A549 (cell line): ENCODE measurements around the gene TRIM13. TPM values are rescaled to one million over a fixed set of nuclear protein-coding genes. Genes with fewer than 3 reads are reported as not detected.

Experiments used
- ATAC-seq, 2 experiments: fragments of 200-7000 bp in 1 of 2; fragments of >200 bp in 1 of 2; cut with Nextera tagmentation in 1 of 2; cut with Tn5 transposase in 1 of 2; 3 replicates each; pipeline versions ENCODE4 v1.8.0 to v1.9.1; 2018 to 2020; ENCODE audit warnings: mild to moderate bottlenecking in 1 of 2, moderate library complexity in 1 of 2
- CTCF ChIA-PET: fragments of 300-600 bp; sonication (Branson Sonifier 250); formaldehyde crosslinking; extraction: SDS; loops from one replicate; lab custom pipeline; 2021; ENCODE audit warnings: antibody characterized with exemption, inconsistent platforms; lab: Yijun Ruan, JAX
- POLR2A ChIA-PET: fragments of 350-600 bp; formaldehyde crosslinking; extraction: SDS; loops from one replicate; lab custom pipeline; 2021; ENCODE audit warnings: antibody characterized with exemption, inconsistent platforms; lab: Yijun Ruan, JAX
- DNase-seq, 2 experiments: peaks; one replicate each; pipeline versions ENCODE4 v3.0.0 to v3.0.0-alpha.2; 2011 to 2016; ENCODE audit warnings: low read depth in 1 of 2, low spot score in 1 of 2
- FAIRE-seq: peaks from 2 replicates; lab custom pipeline; 2011; peaks lifted over from hg19 to GRCh38; lab: Jason Lieb, UNC
- H3K27ac ChIP-seq, 2 experiments: fragments of >200 bp; sonication (Bioruptor Twin); formaldehyde crosslinking; 3 replicates each; pipeline ENCODE4 v1.5.1; 2016 to 2017
- H3K4me1 ChIP-seq: fragments of >200 bp; sonication (Bioruptor Twin); formaldehyde crosslinking; 3 replicates; pipeline ENCODE4 v1.6.1; 2016
- H3K4me2 ChIP-seq: fragments of >200 bp; sonication (Bioruptor Twin); formaldehyde crosslinking; 3 replicates; pipeline ENCODE4 v1.6.1; 2016
- H3K4me3 ChIP-seq: fragments of >200 bp; sonication (Bioruptor Twin); formaldehyde crosslinking; 3 replicates; pipeline ENCODE4 v1.5.1; 2016
- H3K9me3 ChIP-seq: fragments of >200 bp; sonication (Bioruptor Twin); formaldehyde crosslinking; 3 replicates; pipeline ENCODE4 v1.6.1; 2016
- CBX2 ChIP-seq: fragments of 200-600 bp; sonication (generic); IDR thresholded peaks from 2 replicates; pipeline ENCODE4 v1.6.1; 2016; ENCODE audit warnings: low read depth, mild to moderate bottlenecking, borderline replicate concordance
- CBX8 ChIP-seq: fragments of 200-600 bp; sonication (generic); IDR thresholded peaks from 2 replicates; pipeline ENCODE4 v1.6.1; 2016
- CHD2 ChIP-seq: fragments of 150-350 bp; IDR thresholded peaks from 2 replicates; pipeline ENCODE4 v1.6.1; 2014; ENCODE audit warnings: low read length; ENCODE audit not compliant: partially characterized antibody
- EP300 ChIP-seq, 2 experiments: fragments of >200 bp; sonication (Bioruptor Twin); formaldehyde crosslinking; IDR thresholded peaks; 2 replicates in 1 of 2; 3 replicates in 1 of 2; pipeline ENCODE4 v1.6.1; 2016 to 2017
- FOSL2 ChIP-seq, 2 experiments: fragments of 450-650 bp in 1 of 2; fragments of >200 bp in 1 of 2; sonication (Bioruptor Twin) in 1 of 2; formaldehyde crosslinking; IDR thresholded peaks; 2 replicates each; pipeline versions ENCODE4 v1.5.0 to v1.6.1; 2016 to 2020; ENCODE audit warnings: mild to moderate bottlenecking in 1 of 2, moderate library complexity in 1 of 2
- FOXS1 ChIP-seq: fragments of 250-450 bp; sonication (Bioruptor Pico); IDR thresholded peaks from 2 replicates; pipeline ENCODE4 v1.5.0; 2020; ENCODE audit warnings: mild to moderate bottlenecking, moderate library complexity
- HDAC2 ChIP-seq: fragments of 200-600 bp; sonication (generic); IDR thresholded peaks from 2 replicates; pipeline ENCODE4 v1.6.1; 2016
- HEYL ChIP-seq: fragments of 250-450 bp; sonication (Bioruptor Pico); IDR thresholded peaks from 2 replicates; pipeline ENCODE4 v1.8.0; 2021; ENCODE audit warnings: mild to moderate bottlenecking, moderate library complexity
- HOXB13 ChIP-seq: fragments of 250-450 bp; sonication (Bioruptor Pico); IDR thresholded peaks from 2 replicates; pipeline ENCODE4 v1.5.0; 2020; ENCODE audit warnings: low read depth, mild to moderate bottlenecking, moderate library complexity
- JUN ChIP-seq, 2 experiments: fragments of >200 bp; sonication (Bioruptor Twin); formaldehyde crosslinking; IDR thresholded peaks; 2 replicates in 1 of 2; 3 replicates in 1 of 2; pipeline ENCODE4 v1.6.1; 2016 to 2017
- JUNB ChIP-seq: fragments of >200 bp; sonication (Bioruptor Twin); formaldehyde crosslinking; IDR thresholded peaks from 2 replicates; pipeline ENCODE4 v1.6.1; 2016
- KDM1A ChIP-seq: fragments of 200-600 bp; sonication (generic); IDR thresholded peaks from 2 replicates; pipeline ENCODE4 v1.6.1; 2016; ENCODE audit warnings: low read depth, mild to moderate bottlenecking
- KDM5A ChIP-seq: fragments of 200-600 bp; sonication (generic); IDR thresholded peaks from 2 replicates; pipeline ENCODE4 v1.6.1; 2016; ENCODE audit warnings: antibody characterized with exemption, mild to moderate bottlenecking
- MYC ChIP-seq: IDR thresholded peaks from 2 replicates; pipeline ENCODE4 v1.6.1; 2012; ENCODE audit warnings: mild to moderate bottlenecking, inconsistent platforms, low read length, improper control_type of control experiment, borderline replicate concordance
- NPAS2 ChIP-seq: fragments of 250-450 bp; sonication (Bioruptor Pico); IDR thresholded peaks from 2 replicates; pipeline ENCODE4 v1.8.0; 2022; ENCODE audit warnings: mild to moderate bottlenecking, moderate library complexity, borderline replicate concordance
- PHF8 ChIP-seq: fragments of 200-600 bp; sonication (generic); IDR thresholded peaks from 2 replicates; pipeline ENCODE4 v1.6.1; 2016; ENCODE audit warnings: low read depth, mild to moderate bottlenecking, antibody characterized with exemption, moderate library complexity, borderline replicate concordance
- POLR2A ChIP-seq: IDR thresholded peaks from 2 replicates; pipeline ENCODE4 v1.6.1; 2012; ENCODE audit warnings: mild to moderate bottlenecking, low read length
- RAD21 ChIP-seq, 2 experiments: fragments of >200 bp in 1 of 2; sonication (Bioruptor Twin) in 1 of 2; formaldehyde crosslinking in 1 of 2; IDR thresholded peaks in 1 of 2; conservative IDR thresholded peaks in 1 of 2; 2 replicates in 1 of 2; 3 replicates in 1 of 2; pipeline ENCODE4 v1.6.1; 2012 to 2018; ENCODE audit warnings: inconsistent platforms in 1 of 2
- RCOR1 ChIP-seq: fragments of 150-350 bp; IDR thresholded peaks from 2 replicates; pipeline ENCODE4 v1.6.1; 2014; ENCODE audit warnings: antibody characterized with exemption, low read length, low read depth
- RFX5 ChIP-seq: fragments of 450-650 bp; IDR thresholded peaks from 2 replicates; pipeline ENCODE4 v1.7.1; 2014; ENCODE audit warnings: antibody characterized with exemption, mild to moderate bottlenecking, moderate library complexity
- SMC3 ChIP-seq: fragments of >200 bp; sonication (Bioruptor Twin); formaldehyde crosslinking; IDR thresholded peaks from 3 replicates; pipeline ENCODE4 v1.6.1; 2018; ENCODE audit warnings: inconsistent platforms
- SREBF2 ChIP-seq: fragments of 450-650 bp; IDR thresholded peaks from 2 replicates; pipeline ENCODE4 v1.6.1; 2014; ENCODE audit warnings: mild to moderate bottlenecking, moderate library complexity
- TFCP2L1 ChIP-seq: fragments of 250-450 bp; sonication (Bioruptor Pico); IDR thresholded peaks from 2 replicates; pipeline ENCODE4 v1.5.0; 2021; ENCODE audit warnings: mild to moderate bottlenecking
- ZFP36 ChIP-seq: fragments of 450-650 bp; IDR thresholded peaks from 2 replicates; pipeline ENCODE4 v1.6.1; 2014; ENCODE audit warnings: borderline replicate concordance; ENCODE audit not compliant: partially characterized antibody
- WGBS: methylation state at CpG from one replicate; pipeline ENCODE4 v1.1.6; 2017; ENCODE audit errors: missing lambda C conversion rate; 5-methylcytosine and 5-hydroxymethylcytosine counted together
- polyA plus RNA-seq, 4 experiments: library from polyadenylated mRNA; depleted of rRNA in 3 of 4; stranded (reverse); fragments of >200 nt; fragmentation: RNase III in 1 of 4; extraction: RNeasy Plus Mini Kit Qiagen cat#74134 plus additional on column Dnase treatment in 1 of 4; gene quantifications; 2 replicates in 3 of 4; 3 replicates in 1 of 4; pipeline ENCODE4 v1.2.3, GENCODE V29; 2011 to 2017
- TF ChIP-seq, protein P1 (sequence below): fragments of 150-350 bp; IDR thresholded peaks from 2 replicates; pipeline ENCODE4 v1.6.1; 2014; ENCODE audit warnings: low read depth, mild to moderate bottlenecking, low read length
- TF ChIP-seq, protein P2 (sequence below): fragments of 250-450 bp; sonication (Bioruptor Pico); IDR thresholded peaks from 2 replicates; pipeline ENCODE4 v1.5.0; 2021; ENCODE audit warnings: mild to moderate bottlenecking, moderate library complexity, borderline replicate concordance
- TF ChIP-seq, protein P3 (sequence below): fragments of 250-450 bp; sonication (Bioruptor Pico); IDR thresholded peaks from 2 replicates; pipeline ENCODE4 v1.5.0; 2020; ENCODE audit warnings: low read depth, mild to moderate bottlenecking, moderate library complexity
- TF ChIP-seq, protein P4 (sequence below): IDR thresholded peaks from 2 replicates; pipeline ENCODE4 v1.6.1; 2012
- TF ChIP-seq, protein P5 (sequence below): IDR thresholded peaks from 2 replicates; pipeline ENCODE4 v1.6.1; 2012
- TF ChIP-seq, protein P6 (sequence below): fragments of >200 bp; sonication (Bioruptor Twin); formaldehyde crosslinking; IDR thresholded peaks from 2 replicates; pipeline ENCODE4 v1.6.1; 2016
- TF ChIP-seq, protein P7 (sequence below): fragments of 200-600 bp; sonication (generic); IDR thresholded peaks from 2 replicates; pipeline ENCODE4 v1.6.1; 2016; ENCODE audit warnings: antibody characterized with exemption, mild to moderate bottlenecking, moderate library complexity

TRIM13 gene
- polyA plus RNA-seq, 2 of the 4 experiments (the other 2 are of a cell fraction), result 10.9 to 22.4 TPM

DNA sequence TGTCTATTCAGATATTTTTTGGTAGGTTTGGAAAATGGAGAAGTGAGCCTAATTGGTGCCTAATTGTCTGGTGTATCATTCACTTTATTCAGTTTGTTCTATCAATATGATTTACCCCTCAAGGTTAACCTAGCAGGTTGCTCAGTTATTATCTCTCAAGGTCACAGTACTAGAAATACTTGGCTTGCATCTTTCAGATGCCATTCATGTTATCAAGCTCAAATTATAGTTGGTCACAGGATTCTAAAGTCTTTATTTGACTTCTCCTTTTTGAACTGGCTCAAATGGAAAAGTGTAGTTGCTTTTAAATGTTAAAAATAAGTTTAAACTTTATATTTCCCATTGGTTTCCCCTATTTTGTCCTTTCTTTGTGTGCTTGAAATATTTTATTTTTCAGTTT is 21.0 kb downstream of the TRIM13 start:
- H3K4me1 ChIP-seq, result no peaks in the 10 kb centered on the region
- H3K4me3 ChIP-seq, result no peak overlapping the region
- POLR2A ChIA-PET, result interaction anchor here (0.6 kb wide), 1 partner anchor 20 kb away, joined by 4 read pairs; no protein-coding TSS in a partner anchor
- CTCF ChIA-PET, result no interaction called here
- DNase-seq (no peak), FAIRE-seq (no peak), ATAC-seq (no peak)
- no peaks in the 10 kb centered on the region for H3K9me3 ChIP-seq
- TF ChIP-seq CBX2 (no peak), CBX8 (no peak), PHF8 (no peak), ZFP36 (no peak), TFCP2L1 (CRISPR knock-in tag) (no peak), RFX5 (no peak), KDM5A (no peak), HDAC2 (no peak), CHD2 (no peak), SREBF2 (no peak), POLR2A (no peak), FOXS1 (CRISPR knock-in tag) (no peak), HEYL (CRISPR knock-in tag) (no peak)
- TF ChIP-seq, protein P1, sequence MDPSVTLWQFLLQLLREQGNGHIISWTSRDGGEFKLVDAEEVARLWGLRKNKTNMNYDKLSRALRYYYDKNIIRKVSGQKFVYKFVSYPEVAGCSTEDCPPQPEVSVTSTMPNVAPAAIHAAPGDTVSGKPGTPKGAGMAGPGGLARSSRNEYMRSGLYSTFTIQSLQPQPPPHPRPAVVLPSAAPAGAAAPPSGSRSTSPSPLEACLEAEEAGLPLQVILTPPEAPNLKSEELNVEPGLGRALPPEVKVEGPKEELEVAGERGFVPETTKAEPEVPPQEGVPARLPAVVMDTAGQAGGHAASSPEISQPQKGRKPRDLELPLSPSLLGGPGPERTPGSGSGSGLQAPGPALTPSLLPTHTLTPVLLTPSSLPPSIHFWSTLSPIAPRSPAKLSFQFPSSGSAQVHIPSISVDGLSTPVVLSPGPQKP, result no peak
- TF ChIP-seq, protein P2, sequence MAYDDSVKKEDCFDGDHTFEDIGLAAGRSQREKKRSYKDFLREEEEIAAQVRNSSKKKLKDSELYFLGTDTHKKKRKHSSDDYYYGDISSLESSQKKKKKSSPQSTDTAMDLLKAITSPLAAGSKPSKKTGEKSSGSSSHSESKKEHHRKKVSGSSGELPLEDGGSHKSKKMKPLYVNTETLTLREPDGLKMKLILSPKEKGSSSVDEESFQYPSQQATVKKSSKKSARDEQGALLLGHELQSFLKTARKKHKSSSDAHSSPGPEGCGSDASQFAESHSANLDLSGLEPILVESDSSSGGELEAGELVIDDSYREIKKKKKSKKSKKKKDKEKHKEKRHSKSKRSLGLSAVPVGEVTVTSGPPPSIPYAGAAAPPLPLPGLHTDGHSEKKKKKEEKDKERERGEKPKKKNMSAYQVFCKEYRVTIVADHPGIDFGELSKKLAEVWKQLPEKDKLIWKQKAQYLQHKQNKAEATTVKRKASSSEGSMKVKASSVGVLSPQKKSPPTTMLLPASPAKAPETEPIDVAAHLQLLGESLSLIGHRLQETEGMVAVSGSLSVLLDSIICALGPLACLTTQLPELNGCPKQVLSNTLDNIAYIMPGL, result no peak
- TF ChIP-seq, protein P3, sequence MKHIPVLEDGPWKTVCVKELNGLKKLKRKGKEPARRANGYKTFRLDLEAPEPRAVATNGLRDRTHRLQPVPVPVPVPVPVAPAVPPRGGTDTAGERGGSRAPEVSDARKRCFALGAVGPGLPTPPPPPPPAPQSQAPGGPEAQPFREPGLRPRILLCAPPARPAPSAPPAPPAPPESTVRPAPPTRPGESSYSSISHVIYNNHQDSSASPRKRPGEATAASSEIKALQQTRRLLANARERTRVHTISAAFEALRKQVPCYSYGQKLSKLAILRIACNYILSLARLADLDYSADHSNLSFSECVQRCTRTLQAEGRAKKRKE, result no peak
- TF ChIP-seq, protein P4, sequence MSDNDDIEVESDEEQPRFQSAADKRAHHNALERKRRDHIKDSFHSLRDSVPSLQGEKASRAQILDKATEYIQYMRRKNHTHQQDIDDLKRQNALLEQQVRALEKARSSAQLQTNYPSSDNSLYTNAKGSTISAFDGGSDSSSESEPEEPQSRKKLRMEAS, result no peak
- H3K4me2 ChIP-seq, result no peak overlapping the region
- H3K27ac ChIP-seq, result no peak overlapping the region

DNA sequence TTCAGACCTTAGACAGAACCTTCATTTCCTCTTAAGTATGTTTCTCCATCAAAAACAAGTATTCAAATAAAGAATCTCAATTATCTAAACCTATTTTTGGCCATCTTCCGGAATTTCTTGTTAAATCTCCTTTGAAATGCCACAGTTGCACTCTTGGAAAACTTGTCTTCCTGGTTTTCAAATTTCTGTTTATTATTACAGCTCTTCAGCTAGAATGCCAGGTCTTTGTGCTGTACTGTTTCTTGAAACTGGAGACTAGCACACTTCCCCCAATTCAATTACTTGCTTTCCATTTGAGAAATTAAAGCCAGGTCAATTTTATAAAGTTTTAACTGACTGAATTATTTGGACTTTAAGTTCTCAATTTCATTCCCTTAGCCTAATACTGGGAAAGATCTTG is 28.6 kb downstream of the TRIM13 start:
- ATAC-seq, result no peak
- ChIA-PET POLR2A (no interaction called here), CTCF (interaction anchor here (1.6 kb wide), 1 partner anchor 28 kb away, joined by 4 read pairs; the partner anchor contains the start of gene TRIM13)
- peaks cover 5% of the 10 kb centered on the region; the same call in 2 of the 3 replicates for H3K4me1 ChIP-seq
- H3K4me2 ChIP-seq, result no peak overlapping the region
- H3K4me3 ChIP-seq, result no peak overlapping the region
- H3K27ac ChIP-seq, result no peak overlapping the region
- no peak for FAIRE-seq
- no peak for DNase-seq
- WGBS, result 86% methylated on average over 1 of the region's 1 CpG
- H3K9me3 ChIP-seq, result no peaks in the 10 kb centered on the region
- no peak for TF ChIP-seq KDM5A
- TF ChIP-seq, protein P5, sequence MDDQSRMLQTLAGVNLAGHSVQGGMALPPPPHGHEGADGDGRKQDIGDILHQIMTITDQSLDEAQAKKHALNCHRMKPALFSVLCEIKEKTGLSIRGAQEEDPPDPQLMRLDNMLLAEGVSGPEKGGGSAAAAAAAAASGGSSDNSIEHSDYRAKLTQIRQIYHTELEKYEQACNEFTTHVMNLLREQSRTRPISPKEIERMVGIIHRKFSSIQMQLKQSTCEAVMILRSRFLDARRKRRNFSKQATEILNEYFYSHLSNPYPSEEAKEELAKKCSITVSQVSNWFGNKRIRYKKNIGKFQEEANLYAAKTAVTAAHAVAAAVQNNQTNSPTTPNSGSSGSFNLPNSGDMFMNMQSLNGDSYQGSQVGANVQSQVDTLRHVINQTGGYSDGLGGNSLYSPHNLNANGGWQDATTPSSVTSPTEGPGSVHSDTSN, result no peak
- TF ChIP-seq JUN (IDR thresholded peaks at IDR 0.05), result no peak
- no peak for TF ChIP-seq SREBF2
- no peak for TF ChIP-seq HOXB13 (CRISPR knock-in tag)
- TF ChIP-seq CBX2, result no peak
- TF ChIP-seq RAD21 (conservative IDR thresholded peaks at IDR 0.05 in 1 of 2, IDR thresholded peaks at IDR 0.05 in 1 of 2), result no peak
- no peak for TF ChIP-seq EP300 (IDR thresholded peaks at IDR 0.05)
- TF ChIP-seq SMC3, result no peak
- TF ChIP-seq NPAS2, result no peak
- no peak for TF ChIP-seq TFCP2L1 (CRISPR knock-in tag)
- TF ChIP-seq, protein P6, sequence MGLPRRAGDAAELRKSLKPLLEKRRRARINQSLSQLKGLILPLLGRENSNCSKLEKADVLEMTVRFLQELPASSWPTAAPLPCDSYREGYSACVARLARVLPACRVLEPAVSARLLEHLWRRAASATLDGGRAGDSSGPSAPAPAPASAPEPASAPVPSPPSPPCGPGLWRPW, result no peak
- TF ChIP-seq, protein P7, sequence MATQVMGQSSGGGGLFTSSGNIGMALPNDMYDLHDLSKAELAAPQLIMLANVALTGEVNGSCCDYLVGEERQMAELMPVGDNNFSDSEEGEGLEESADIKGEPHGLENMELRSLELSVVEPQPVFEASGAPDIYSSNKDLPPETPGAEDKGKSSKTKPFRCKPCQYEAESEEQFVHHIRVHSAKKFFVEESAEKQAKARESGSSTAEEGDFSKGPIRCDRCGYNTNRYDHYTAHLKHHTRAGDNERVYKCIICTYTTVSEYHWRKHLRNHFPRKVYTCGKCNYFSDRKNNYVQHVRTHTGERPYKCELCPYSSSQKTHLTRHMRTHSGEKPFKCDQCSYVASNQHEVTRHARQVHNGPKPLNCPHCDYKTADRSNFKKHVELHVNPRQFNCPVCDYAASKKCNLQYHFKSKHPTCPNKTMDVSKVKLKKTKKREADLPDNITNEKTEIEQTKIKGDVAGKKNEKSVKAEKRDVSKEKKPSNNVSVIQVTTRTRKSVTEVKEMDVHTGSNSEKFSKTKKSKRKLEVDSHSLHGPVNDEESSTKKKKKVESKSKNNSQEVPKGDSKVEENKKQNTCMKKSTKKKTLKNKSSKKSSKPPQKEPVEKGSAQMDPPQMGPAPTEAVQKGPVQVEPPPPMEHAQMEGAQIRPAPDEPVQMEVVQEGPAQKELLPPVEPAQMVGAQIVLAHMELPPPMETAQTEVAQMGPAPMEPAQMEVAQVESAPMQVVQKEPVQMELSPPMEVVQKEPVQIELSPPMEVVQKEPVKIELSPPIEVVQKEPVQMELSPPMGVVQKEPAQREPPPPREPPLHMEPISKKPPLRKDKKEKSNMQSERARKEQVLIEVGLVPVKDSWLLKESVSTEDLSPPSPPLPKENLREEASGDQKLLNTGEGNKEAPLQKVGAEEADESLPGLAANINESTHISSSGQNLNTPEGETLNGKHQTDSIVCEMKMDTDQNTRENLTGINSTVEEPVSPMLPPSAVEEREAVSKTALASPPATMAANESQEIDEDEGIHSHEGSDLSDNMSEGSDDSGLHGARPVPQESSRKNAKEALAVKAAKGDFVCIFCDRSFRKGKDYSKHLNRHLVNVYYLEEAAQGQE, result no peak
- no peak for TF ChIP-seq KDM1A
- TF ChIP-seq POLR2A, result no peak
- no peak for TF ChIP-seq JUNB
- TF ChIP-seq RCOR1, result no peak
- TF ChIP-seq FOSL2 (IDR thresholded peaks at IDR 0.05), result no peak
- TF ChIP-seq FOSL2 (CRISPR knock-in tag; IDR thresholded peaks at IDR 0.05), result no peak
- no peak for TF ChIP-seq MYC
